HepG2 (cell line): Measurements from ENCODE around the gene SRP68.

Source experiments
- CREB1 ChIP-seq, 2 experiments: fragments of 450-650 bp in 1 of 2; IDR thresholded peaks; 2 replicates each; pipeline ENCODE4 v1.6.1; 2016 to 2017; ENCODE audit warnings: control low read depth in 1 of 2, mild to moderate bottlenecking in 1 of 2, missing compliant biosample characterization in 1 of 2, missing genetic modification characterization in 1 of 2
- CTCF ChIP-seq: sonication (generic); formaldehyde crosslinking; IDR thresholded peaks from 2 replicates; pipeline ENCODE4 v1.5.0; 2020; ENCODE audit warnings: mild to moderate bottlenecking, missing genetic modification reagents, moderate library complexity
- ELF1 ChIP-seq: sonication (generic); formaldehyde crosslinking; IDR thresholded peaks from 2 replicates; pipeline ENCODE4 v1.4.0; 2020; ENCODE audit warnings: missing genetic modification reagents
- ERF ChIP-seq: IDR thresholded peaks from 2 replicates; pipeline ENCODE4 v1.6.1; 2018; ENCODE audit warnings: missing biosample characterization, missing genetic modification reagents
- FIP1L1 ChIP-seq: fragments of 200-400 bp; formaldehyde crosslinking; IDR thresholded peaks from 2 replicates; pipeline ENCODE4 v1.6.1; 2018; ENCODE audit warnings: low read depth, mild to moderate bottlenecking, low read length, moderate library complexity, borderline replicate concordance; ENCODE audit not compliant: insufficient read depth
- GABPB1 ChIP-seq: IDR thresholded peaks from 2 replicates; pipeline ENCODE4 v1.6.1; 2016; ENCODE audit warnings: mild to moderate bottlenecking, missing genetic modification reagents, moderate library complexity, missing compliant biosample characterization
- MAFK ChIP-seq, 2 experiments: IDR thresholded peaks in 1 of 2; conservative IDR thresholded peaks in 1 of 2; 2 replicates each; pipeline ENCODE4 v1.6.1; 2011; ENCODE audit warnings: improper control_type of control experiment in 2 of 2, low read length in 2 of 2
- ZFX ChIP-seq: sonication (generic); formaldehyde crosslinking; IDR thresholded peaks from 2 replicates; pipeline ENCODE4 v1.4.0; 2020; ENCODE audit warnings: mild to moderate bottlenecking, low read depth, missing genetic modification reagents, moderate library complexity
- ZNF354B ChIP-seq: sonication (generic); formaldehyde crosslinking; IDR thresholded peaks from 2 replicates; pipeline ENCODE4 v1.8.0; 2022; ENCODE audit warnings: mild to moderate bottlenecking, missing genetic modification reagents
- ZNF780A ChIP-seq: sonication (generic); formaldehyde crosslinking; IDR thresholded peaks from 2 replicates; pipeline ENCODE4 v1.8.0; 2022; ENCODE audit warnings: mild to moderate bottlenecking, missing genetic modification reagents, moderate library complexity
- TF ChIP-seq, protein P1 (sequence below): sonication (generic); formaldehyde crosslinking; IDR thresholded peaks from 2 replicates; pipeline ENCODE4 v1.4.0; 2020; ENCODE audit warnings: missing genetic modification reagents
- TF ChIP-seq, protein P2 (sequence below): sonication (generic); formaldehyde crosslinking; IDR thresholded peaks from 2 replicates; pipeline ENCODE4 v1.8.0; 2022; ENCODE audit warnings: mild to moderate bottlenecking, missing genetic modification reagents; ENCODE audit not compliant: insufficient replicate concordance

DNA sequence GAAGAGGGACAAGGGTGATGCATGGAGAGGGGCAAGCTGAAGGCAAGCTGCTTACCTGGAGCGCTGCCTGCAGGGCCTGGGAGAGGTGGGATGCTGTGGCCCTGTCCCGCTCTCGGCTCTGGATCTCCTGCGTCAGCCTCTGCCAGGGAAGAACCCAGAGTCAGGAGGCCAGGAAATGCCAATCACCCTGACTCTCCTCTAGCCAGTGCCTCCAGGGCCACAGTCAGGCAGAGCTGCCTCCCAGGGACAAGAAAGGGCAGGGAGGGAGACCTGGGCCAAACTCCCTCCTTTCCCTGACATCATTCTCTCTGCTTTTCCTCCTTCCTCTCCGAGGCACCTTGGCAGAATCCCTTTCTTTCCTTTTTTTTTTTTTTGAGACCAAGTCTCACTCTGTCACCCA, 60.4 kb downstream of the SRP68 start:
- TF ChIP-seq FIP1L1, result no peak
- TF ChIP-seq CTCF (CRISPR knock-in tag), result no peak
- TF ChIP-seq CREB1 (IDR thresholded peaks at IDR 0.05), result no peak
- no peak for TF ChIP-seq CREB1 (CRISPR knock-in tag; IDR thresholded peaks at IDR 0.05)
- no peak for TF ChIP-seq ERF (CRISPR knock-in tag)
- TF ChIP-seq MAFK (conservative IDR thresholded peaks at IDR 0.05 in 1 of 2, IDR thresholded peaks at IDR 0.05 in 1 of 2; ENCODE audit: low read length in 2 of 2), result no peak
- no peak for TF ChIP-seq ZNF780A (CRISPR knock-in tag)
- no peak for TF ChIP-seq ZFX (CRISPR knock-in tag)
- TF ChIP-seq, protein P1, sequence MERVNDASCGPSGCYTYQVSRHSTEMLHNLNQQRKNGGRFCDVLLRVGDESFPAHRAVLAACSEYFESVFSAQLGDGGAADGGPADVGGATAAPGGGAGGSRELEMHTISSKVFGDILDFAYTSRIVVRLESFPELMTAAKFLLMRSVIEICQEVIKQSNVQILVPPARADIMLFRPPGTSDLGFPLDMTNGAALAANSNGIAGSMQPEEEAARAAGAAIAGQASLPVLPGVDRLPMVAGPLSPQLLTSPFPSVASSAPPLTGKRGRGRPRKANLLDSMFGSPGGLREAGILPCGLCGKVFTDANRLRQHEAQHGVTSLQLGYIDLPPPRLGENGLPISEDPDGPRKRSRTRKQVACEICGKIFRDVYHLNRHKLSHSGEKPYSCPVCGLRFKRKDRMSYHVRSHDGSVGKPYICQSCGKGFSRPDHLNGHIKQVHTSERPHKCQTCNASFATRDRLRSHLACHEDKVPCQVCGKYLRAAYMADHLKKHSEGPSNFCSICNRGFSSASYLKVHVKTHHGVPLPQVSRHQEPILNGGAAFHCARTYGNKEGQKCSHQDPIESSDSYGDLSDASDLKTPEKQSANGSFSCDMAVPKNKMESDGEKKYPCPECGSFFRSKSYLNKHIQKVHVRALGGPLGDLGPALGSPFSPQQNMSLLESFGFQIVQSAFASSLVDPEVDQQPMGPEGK, result no peak
- no peak for TF ChIP-seq GABPB1
- TF ChIP-seq ELF1, result no peak
- TF ChIP-seq, protein P2, sequence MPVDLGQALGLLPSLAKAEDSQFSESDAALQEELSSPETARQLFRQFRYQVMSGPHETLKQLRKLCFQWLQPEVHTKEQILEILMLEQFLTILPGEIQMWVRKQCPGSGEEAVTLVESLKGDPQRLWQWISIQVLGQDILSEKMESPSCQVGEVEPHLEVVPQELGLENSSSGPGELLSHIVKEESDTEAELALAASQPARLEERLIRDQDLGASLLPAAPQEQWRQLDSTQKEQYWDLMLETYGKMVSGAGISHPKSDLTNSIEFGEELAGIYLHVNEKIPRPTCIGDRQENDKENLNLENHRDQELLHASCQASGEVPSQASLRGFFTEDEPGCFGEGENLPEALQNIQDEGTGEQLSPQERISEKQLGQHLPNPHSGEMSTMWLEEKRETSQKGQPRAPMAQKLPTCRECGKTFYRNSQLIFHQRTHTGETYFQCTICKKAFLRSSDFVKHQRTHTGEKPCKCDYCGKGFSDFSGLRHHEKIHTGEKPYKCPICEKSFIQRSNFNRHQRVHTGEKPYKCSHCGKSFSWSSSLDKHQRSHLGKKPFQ, result no peak
- no peak for TF ChIP-seq ZNF354B (CRISPR knock-in tag)
